Kidney epithelial cell (primary cell): ENCODE measurements around the gene FBN1. TPM values are rescaled to one million over a fixed set of nuclear protein-coding genes. Genes with fewer than 3 reads are reported as not detected.

Experiments
- DNase-seq: peaks from one replicate; pipeline ENCODE4 v3.0.0-alpha.2; 2010; ENCODE audit warnings: low read depth
- H3K27me3 ChIP-seq: 2 replicates; pipeline ENCODE4 v1.6.0; 2011; ENCODE audit warnings: low read length; ENCODE audit not compliant: control insufficient read depth, insufficient read depth
- H3K36me3 ChIP-seq: 2 replicates; pipeline ENCODE4 v1.5.1; 2011; ENCODE audit warnings: low read length; ENCODE audit not compliant: control insufficient read depth, insufficient read depth
- H3K4me3 ChIP-seq: 2 replicates; pipeline ENCODE4 v1.5.1; 2011; ENCODE audit warnings: low read depth, mild to moderate bottlenecking, control low read depth, low read length
- total RNA-seq: library from RNA; depleted of rRNA; stranded (reverse); fragments of >200 nt; gene quantifications from 2 replicates; pipeline ENCODE4 v1.2.3, GENCODE V29; 2015
- TF ChIP-seq, protein P1 (sequence below): IDR thresholded peaks from 2 replicates; pipeline ENCODE4 v1.5.1; 2011; ENCODE audit warnings: mild to moderate bottlenecking, moderate library complexity, low read length, control low read depth, inconsistent platforms; ENCODE audit not compliant: insufficient read depth, poor library complexity, severe bottlenecking

FBN1 gene
- total RNA-seq, 1 donor from 2014 or later = 35.9 TPM

DNA sequence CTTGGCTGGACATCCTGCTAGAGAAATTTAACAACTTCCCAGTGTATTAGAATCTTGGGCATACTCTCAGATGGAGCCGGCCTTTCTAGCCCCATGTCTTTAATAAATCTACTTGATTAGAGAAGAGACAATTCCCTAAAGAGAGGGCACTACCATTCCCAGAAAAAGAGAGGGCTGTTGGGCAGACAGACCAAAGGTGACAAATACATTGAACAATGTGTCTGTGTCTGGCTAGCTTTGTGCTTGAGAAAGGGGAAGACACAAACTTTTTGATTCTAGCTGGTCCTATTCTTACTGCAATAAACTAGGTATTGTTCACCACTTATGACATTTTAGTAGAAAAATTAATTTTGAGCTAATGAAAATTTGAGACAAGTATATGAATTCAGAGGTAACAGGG lies 256.6 kb downstream of the FBN1 start:
- no peaks in the 10 kb centered on the region for H3K27me3 ChIP-seq

DNA sequence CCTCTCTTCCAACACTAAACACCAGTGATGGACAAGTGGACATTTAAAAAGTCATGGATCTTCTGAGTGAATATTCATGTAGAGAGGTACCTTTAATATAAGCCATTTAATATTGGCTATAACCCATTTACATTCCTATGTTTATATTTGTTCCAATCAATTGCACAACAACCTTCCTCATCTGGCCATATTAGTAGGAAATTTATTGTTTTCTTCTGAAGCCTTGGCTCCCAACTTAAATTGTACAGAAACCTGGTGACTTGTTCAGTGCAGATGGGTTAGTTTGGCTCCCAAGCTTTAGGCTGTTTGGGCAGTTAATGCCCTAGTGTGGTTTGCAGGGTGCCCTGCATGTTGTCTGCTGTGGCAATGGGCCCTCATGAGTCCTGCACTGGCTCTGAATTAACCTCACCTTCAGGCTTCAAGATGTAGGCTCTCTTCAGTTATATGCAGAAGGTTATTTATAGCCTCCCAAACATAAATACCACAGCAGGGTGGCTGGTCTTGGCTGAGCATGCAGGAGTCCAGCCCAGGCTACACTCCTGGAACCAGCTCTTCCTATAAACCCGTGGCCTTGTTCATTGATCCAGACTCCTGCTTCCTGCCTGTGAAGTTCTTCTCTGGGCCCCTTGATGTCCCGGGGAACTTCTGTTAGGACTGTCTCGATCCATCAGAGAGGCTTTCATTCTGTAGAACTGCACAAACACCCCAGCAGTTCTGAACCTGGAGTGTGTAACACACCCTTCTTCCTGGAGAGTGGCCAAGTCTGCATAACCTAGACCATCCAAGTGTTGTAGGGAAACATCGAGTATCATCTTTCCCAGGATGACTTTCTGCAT lies 257.3 kb downstream of the FBN1 start:
- DNase-seq = no peak
- Histone ChIP-seq H3K36me3 (no peaks in the 10 kb centered on the region), H3K4me3 (no peak overlapping the region), H3K27me3 (no peaks in the 10 kb centered on the region)
- TF ChIP-seq, protein P1, sequence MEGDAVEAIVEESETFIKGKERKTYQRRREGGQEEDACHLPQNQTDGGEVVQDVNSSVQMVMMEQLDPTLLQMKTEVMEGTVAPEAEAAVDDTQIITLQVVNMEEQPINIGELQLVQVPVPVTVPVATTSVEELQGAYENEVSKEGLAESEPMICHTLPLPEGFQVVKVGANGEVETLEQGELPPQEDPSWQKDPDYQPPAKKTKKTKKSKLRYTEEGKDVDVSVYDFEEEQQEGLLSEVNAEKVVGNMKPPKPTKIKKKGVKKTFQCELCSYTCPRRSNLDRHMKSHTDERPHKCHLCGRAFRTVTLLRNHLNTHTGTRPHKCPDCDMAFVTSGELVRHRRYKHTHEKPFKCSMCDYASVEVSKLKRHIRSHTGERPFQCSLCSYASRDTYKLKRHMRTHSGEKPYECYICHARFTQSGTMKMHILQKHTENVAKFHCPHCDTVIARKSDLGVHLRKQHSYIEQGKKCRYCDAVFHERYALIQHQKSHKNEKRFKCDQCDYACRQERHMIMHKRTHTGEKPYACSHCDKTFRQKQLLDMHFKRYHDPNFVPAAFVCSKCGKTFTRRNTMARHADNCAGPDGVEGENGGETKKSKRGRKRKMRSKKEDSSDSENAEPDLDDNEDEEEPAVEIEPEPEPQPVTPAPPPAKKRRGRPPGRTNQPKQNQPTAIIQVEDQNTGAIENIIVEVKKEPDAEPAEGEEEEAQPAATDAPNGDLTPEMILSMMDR = no peak

More for the DNA sequence above, 256.6 kb downstream of the FBN1 start:
- TF ChIP-seq, protein P1 = no peak
- DNase-seq = no peak
- Histone ChIP-seq H3K36me3 (no peaks in the 10 kb centered on the region), H3K4me3 (no peak overlapping the region)

DNA sequence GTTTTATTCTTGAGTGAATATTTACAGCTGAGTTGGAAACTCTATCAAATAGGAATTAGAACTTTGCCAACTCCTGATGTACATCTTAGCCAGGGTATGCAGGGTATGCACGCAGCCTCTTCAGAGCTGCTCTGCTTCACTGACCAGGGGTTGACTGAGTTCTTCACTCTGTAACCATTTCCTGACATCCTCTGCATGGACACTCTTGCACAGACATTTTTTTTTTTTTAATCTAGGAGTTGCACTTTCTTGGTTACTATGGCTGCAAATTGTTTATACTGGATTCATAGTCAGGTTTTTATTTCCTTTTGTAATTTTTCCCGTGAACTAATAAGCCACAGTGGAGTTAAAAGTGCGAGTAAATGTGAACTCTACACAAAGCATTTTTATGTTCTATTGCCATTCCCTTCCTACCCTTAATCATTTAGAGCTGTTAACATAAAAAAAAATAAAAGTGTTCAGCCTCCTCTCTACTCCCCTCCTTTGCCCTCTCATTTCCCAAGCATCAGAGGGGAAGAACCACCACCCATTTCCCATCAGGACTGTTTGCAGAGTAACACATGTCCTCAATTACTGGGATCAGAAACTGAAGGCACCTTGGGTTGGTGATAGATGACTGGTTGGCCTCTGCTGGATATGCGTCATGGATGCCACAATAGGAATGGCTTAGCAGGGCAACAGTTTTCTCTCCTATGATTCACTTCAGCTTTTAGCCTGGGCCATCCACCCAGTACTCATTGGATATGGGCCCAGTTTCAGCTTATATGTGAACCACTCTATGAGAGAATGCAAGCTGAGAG lies 260.3 kb downstream of the FBN1 start:
- no peaks in the 10 kb centered on the region for H3K27me3 ChIP-seq
- no peaks in the 10 kb centered on the region for H3K36me3 ChIP-seq
- no peak for DNase-seq
- TF ChIP-seq, protein P1 = no peak
- no peak overlapping the region for H3K4me3 ChIP-seq

DNA sequence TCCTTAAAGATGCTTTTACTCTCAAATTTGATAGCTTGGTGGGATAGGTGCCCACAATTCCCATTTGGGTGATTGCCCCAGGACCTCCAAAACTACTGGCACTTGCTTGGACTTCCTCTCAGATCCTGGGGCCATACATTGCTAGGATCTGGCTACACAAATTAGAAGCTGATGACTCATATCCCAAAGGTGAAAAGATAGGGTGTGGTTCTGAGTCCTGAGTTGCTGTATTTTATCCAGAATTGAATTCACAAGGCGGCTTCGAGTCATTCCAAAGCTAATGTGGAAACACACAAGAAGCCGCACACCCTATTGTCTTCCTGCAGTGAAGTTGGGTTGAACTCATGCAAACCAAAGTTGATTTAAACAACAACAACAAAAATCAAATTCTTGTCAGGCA lies 260.9 kb downstream of the FBN1 start:
- Histone ChIP-seq H3K27me3 (no peaks in the 10 kb centered on the region), H3K4me3 (no peak overlapping the region), H3K36me3 (no peaks in the 10 kb centered on the region)
- DNase-seq = no peak
- TF ChIP-seq, protein P1 = no peak

DNA sequence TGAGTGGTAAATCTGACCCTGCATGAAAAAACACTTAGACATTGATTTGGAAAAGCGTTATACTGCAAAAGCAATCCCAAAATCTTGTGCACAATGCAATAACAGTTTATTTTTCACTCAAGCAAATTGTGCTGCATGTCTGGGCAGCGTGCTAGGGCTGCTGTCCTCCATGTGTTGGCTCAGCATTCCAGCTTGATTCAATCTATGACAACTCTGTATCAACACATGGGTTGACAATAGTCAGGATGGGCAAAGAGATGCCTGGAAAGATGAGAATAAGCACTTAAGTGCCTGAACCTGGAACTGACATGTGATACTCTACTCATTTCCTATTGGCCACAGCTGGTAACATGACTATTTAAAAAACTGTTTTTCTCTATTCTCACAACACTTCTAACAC lies 262.5 kb downstream of the FBN1 start:
- DNase-seq = no peak
- Histone ChIP-seq H3K27me3 (no peaks in the 10 kb centered on the region), H3K4me3 (no peak overlapping the region), H3K36me3 (no peaks in the 10 kb centered on the region)
- TF ChIP-seq, protein P1 = no peak

DNA sequence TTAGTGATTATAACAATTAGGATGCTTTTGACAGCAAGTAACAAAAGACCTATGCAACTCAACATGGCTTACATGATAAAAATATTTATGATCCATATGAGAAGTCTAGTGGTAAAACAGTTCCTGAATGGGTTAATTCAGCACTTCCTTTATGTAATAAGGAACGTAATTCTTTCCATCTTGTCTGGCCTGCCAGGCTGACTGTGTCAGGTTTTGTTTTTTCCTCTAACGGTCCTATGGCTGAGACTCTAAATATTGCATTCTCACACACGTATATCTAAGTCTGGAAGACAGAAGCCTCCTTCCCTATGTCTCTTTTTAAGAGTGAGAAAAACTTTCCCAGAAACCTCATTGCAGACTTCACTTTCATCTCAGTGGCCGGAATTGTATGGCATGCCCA lies 263.6 kb downstream of the FBN1 start:
- no peak overlapping the region for H3K4me3 ChIP-seq
- H3K27me3 ChIP-seq = no peaks in the 10 kb centered on the region
- DNase-seq = no peak
- H3K36me3 ChIP-seq = no peaks in the 10 kb centered on the region
- TF ChIP-seq, protein P1 = no peak
